Activated naive CD4-positive, alpha-beta T cell (primary cell): Measurements from ENCODE around the gene METTL15.
"Not testable (repeated sequence)": the region's sequence is repeated elsewhere in the genome, so short reads cannot be mapped to it uniquely, and the experiment has no call there.

Experiments used
- DNase-seq, 4 experiments: peaks; one replicate each; lab custom pipeline; 2025; lab: John Stamatoyannopoulos, UW

The METTL15 gene

GRCh38 chr11:28110821-28111200 is 2.6 kb downstream of the METTL15 start:
- no peak for DNase-seq

- DNase-seq: no peak
Observed at GRCh38 chr11:28114116-28114515, 5.9 kb downstream of the METTL15 start.

- no peak for DNase-seq
Observed at GRCh38 chr11:28114731-28115130, 6.5 kb downstream of the METTL15 start.

GRCh38 chr11:28117712-28118111 is 9.5 kb downstream of the METTL15 start:
- DNase-seq: no peak

DNA sequence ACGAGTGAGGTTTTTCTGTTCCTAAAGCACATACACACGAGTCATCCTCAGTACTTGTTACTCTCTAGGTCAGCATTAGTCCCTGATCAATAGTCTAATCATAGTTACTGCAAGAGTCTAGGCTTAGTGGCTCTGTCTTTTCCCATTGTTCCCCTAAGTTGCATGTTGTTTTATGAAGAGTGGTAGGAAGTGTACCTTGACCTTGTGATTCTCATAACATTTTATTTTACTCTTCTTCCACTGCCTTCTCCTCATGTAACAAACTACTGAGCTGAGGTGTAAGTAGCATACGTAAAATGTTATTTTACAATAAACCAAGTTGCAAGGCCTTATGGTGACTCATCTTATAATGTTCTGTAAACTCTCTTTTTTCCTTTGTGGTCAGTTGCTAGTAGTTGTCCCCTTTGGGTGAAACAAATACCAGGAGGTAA is 15.0 kb downstream of the METTL15 start:
- no peak for DNase-seq

- no peak for DNase-seq
Observed at GRCh38 chr11:28132548-28132947, 24.4 kb downstream of the METTL15 start.

GRCh38 chr11:28133146-28133545 is 25.0 kb downstream of the METTL15 start:
- no peak for DNase-seq

DNA sequence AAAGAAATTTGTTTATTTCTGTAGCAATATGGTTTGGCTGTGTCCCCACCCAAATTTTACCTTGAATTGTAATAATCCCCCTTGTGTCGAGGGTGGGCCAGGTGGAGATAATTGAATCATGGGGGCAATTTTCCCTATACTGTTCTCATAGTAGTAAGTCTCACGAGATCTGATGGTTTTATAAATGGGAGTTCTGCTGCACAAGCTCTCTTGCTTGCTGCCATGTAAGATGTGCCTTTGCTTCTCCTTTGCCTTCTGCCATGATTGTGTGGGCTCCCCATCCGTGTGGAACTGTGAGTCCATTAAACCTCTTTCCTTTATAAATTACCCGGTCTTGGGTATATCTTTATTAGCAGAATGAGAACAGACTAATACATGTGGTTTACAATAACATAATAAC is 28.0 kb downstream of the METTL15 start:
- not testable (repeated sequence) for DNase-seq

GRCh38 chr11:28137366-28137765 is 29.2 kb downstream of the METTL15 start:
- DNase-seq: no peak

- no peak for DNase-seq
Observed at GRCh38 chr11:28137832-28138231, 29.6 kb downstream of the METTL15 start.

- no peak for DNase-seq
Observed at GRCh38 chr11:28139841-28140415, 31.7 kb downstream of the METTL15 start.

- DNase-seq: no peak
Observed at GRCh38 chr11:28140689-28141455, 32.7 kb downstream of the METTL15 start.

DNA sequence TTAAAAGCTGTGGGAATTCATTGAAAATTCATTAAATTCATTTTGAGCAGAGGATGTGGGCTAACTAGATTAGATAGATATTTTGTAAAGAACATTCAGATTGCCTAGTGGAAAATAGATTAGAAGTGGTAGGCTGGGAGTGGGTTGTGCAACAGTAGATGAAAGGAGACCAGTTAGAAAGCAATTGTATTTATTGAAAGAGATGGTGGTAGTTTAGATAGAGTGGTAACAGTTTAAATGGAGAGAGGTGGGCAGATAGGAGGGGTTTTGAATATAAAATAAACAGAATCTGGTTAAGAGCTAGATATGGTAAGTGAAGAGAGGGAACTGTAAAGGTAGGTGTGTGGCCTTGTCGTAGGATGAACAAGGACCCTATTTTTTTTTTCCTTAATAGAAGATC is 34.5 kb downstream of the METTL15 start:
- DNase-seq: no peak

GRCh38 chr11:28144808-28145207 is 36.6 kb downstream of the METTL15 start:
- no peak for DNase-seq

DNA sequence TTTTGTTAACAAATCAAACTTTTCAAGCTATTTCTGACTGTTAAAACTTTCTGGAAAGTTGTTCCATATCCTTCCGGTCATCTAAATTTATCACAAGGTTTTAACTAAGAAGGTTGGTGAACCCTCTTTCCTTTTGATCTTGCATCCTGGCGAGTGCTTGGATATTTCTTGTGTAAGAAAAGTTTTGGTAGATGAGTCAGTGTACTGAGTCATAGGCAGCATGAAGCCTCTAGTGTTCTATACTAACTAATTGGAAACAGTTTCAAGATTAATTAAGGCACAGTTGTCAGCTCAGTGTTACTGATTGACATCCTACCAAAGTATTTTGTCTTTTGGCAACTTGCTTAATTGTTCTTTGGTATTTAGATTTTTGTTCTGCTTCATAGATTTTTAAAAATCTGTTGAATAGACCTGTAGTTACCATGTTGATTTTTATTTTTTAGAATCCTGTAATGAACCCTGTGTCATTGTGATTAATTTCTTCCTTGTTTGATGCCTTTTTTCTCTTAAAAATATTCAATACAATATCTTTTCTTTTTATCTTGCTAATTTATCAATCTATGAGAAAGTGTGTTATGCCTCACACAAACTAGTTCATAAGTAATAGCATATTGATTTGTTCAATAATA is 38.0 kb downstream of the METTL15 start:
- DNase-seq: no peak

DNA sequence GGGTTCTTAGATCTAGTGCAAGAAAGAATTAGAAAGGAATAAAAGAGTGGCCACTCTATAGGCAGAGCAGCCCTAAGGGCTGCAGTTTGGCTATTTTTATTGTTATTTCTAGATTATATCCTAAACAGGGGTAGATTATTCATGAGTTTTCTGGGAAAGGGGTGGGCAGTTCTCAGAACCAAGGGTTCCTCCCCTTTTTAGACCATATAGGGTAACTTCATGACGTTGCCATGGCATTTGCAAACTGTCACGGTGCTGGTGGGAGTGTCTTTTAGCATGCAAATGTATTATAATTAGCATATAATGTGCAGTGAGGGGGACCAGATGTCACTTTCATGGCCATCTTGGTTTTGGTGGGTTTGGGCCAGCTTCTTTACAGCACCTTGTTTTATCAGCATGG is 44.6 kb downstream of the METTL15 start:
- DNase-seq: no peak

- DNase-seq: no peak
Observed at GRCh38 chr11:28153586-28153985, 45.4 kb downstream of the METTL15 start.

DNA sequence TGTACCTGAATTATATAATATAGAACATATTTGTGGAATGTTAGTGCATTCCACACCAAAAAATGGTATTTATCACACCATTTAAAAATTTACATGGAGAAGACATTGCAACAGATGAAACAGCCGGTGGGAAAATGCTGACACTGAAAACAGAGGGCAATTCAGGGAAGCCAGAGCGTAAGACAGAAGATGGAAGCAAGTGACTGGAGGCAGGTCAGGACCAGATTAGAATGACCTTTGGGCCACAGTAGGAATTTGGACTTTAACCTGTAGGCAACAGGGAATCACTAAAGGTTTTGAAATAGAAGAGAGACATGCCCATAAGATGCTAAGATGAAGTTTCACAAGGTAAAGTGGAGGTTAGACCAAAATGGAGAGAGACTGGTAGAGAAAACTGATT is 60.5 kb downstream of the METTL15 start:
- no peak for DNase-seq

- no peak for DNase-seq
Observed at GRCh38 chr11:28169816-28170215, 61.6 kb downstream of the METTL15 start.

DNA sequence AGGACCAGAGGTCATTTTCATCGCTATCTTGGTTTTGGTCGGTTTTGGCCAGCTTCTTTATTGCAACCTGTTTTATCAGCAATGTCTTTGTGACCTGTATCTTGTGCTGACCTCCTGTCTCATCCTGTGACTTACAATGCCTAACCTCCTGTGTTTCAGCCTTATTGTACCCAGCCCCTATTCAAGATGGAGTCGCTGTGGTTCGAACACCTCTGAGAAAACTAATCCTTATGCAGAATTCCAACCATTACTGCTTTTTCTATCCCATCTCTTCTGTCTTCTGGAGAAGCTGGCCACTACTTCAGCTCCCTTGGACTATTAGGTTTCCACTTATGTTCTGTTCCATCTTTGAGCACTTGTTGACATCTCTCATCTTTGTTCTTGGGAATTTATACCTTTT is 62.6 kb downstream of the METTL15 start:
- no peak for DNase-seq

GRCh38 chr11:28176351-28176750 is 68.2 kb downstream of the METTL15 start:
- DNase-seq: no peak

- no peak for DNase-seq
Observed at GRCh38 chr11:28195449-28195848, 87.3 kb downstream of the METTL15 start.

GRCh38 chr11:28209906-28210305 is 101.7 kb downstream of the METTL15 start:
- no peak for DNase-seq
